Gastroesophageal sphincter (tissue), 3 donors: ENCODE results near the gene HOXC9.

Source experiments
- CTCF ChIP-seq, 4 experiments: fragments of 200-600 bp in 2 of 4; fragments of 450-650 bp in 2 of 4; sonication (generic) in 1 of 4; IDR thresholded peaks; one replicate each; pipeline ENCODE4 v1.5.1; 2017 to 2019; ENCODE audit warnings: antibody characterized with exemption in 4 of 4, mild to moderate bottlenecking in 2 of 4, moderate library complexity in 2 of 4
- POLR2AphosphoS5 ChIP-seq: sonication (generic); formaldehyde crosslinking; IDR thresholded peaks from one replicate; pipeline ENCODE4 v1.6.1; 2017; ENCODE audit warnings: antibody characterized with exemption

GRCh38 chr12:53955776-53956250 is 44.1 kb upstream of the HOXC9 start:
- TF ChIP-seq POLR2AphosphoS5 (no peak), CTCF (IDR thresholded peaks at IDR 0.05) (no peak)
